A549 treated with dexamethasone at 1 μM for 4 hours (cell line): ENCODE results near the gene CDADC1. TPM values are rescaled to one million over a fixed set of nuclear protein-coding genes. Genes with fewer than 3 reads are reported as not detected.

Experiments used
- total RNA-seq: library from RNA; stranded (reverse); fragments of 200-300 nt; extraction: Qiagen RNA extraction; gene quantifications from 5 replicates; pipeline ENCODE4 v1.2.3, GENCODE V29; 2022

The CDADC1 gene
- total RNA-seq, result 6.6 to 9.7 TPM (median 7.4 TPM) in 5 replicates

GRCh38 chr13:49247643-49248621 is at the start of gene CDADC1:
TSS of gene CDADC1 (plus strand) at chr13:49247925. CDS start at chr13:49248038, 113 bp downstream.

GRCh38 chr13:49220036-49220855 is 27.5 kb upstream of the CDADC1 start, which contains the start of gene MLNR:
TSS of gene MLNR (plus strand) at chr13:49220338. CDS start at chr13:49220338, 0 bp downstream.

Other genes starting within 250 kb of the CDADC1 start
- 0.28 to 0.71 TPM (median 0.41 TPM) in 5 replicates for gene MLNR, start 27.6 kb upstream of the CDADC1 start, total RNA-seq
- 1.6 to 2.0 TPM (median 2.0 TPM) in 5 replicates for gene CAB39L, start 196.1 kb downstream of the CDADC1 start, total RNA-seq
- gene SETDB2, start 196.3 kb downstream of the CDADC1 start, total RNA-seq, result 1.4 to 2.4 TPM (median 2.1 TPM) in 5 replicates
- 5.7 to 7.0 TPM (median 6.6 TPM) in 5 replicates for gene PHF11, start 248.0 kb downstream of the CDADC1 start, total RNA-seq